HepG2 (cell line): ENCODE results near the gene RTP1. TPM values are rescaled to one million over a fixed set of nuclear protein-coding genes. Genes with fewer than 3 reads are reported as not detected.

Experiments used
- ATAC-seq: fragments of 200-7000 bp; cut with Tn5 transposase; 3 replicates; pipeline ENCODE4 v1.9.1; 2020; ENCODE audit warnings: mild to moderate bottlenecking, moderate library complexity
- BruUV-seq: library from RNA; stranded (reverse); fragments of 400-500 nt; replicated peaks from 2 replicates; lab custom pipeline; 2021; lab: Mats Ljungman, UMichigan
- CTCF ChIA-PET: fragments of 300-600 bp; formaldehyde crosslinking; extraction: SDS; loops from one replicate; lab custom pipeline; 2021; ENCODE audit warnings: low total read pairs, inconsistent platforms, low intra/inter-chr PET ratio; lab: Yijun Ruan, JAX
- POLR2A ChIA-PET: fragments of 350-600 bp; sonication (Branson Sonifier 250); formaldehyde crosslinking; loops from one replicate; lab custom pipeline; 2020; ENCODE audit warnings: antibody characterized with exemption, inconsistent platforms; lab: Yijun Ruan, JAX
- DNase-seq: peaks from one replicate; pipeline ENCODE4 v3.0.0-alpha.2; 2015; ENCODE audit warnings: low spot score
- FAIRE-seq: peaks from 3 replicates; lab custom pipeline; 2011; peaks lifted over from hg19 to GRCh38; lab: Jason Lieb, UNC
- H2AFZ ChIP-seq: one replicate; pipeline ENCODE4 v1.6.1; 2011; ENCODE audit warnings: low read length, inconsistent platforms
- H3K27ac ChIP-seq: fragments of 300-600 bp; 3 replicates; pipeline ENCODE4 v1.8.0; 2011; ENCODE audit warnings: mixed run types, mild to moderate bottlenecking, mixed read lengths, low read length, inconsistent platforms; ENCODE audit not compliant: insufficient read depth; ENCODE audit errors: extremely low read length
- H3K27me3 ChIP-seq, 2 experiments: fragments of 200-600 bp in 1 of 2; 2 replicates in 1 of 2; 3 replicates in 1 of 2; pipeline versions ENCODE4 v1.6.0 to v1.8.0; 2011; ENCODE audit warnings: low read length in 2 of 2, mild to moderate bottlenecking in 2 of 2, moderate library complexity in 2 of 2, inconsistent platforms in 1 of 2; ENCODE audit not compliant: insufficient read depth in 2 of 2, control insufficient read depth in 1 of 2
- H3K36me3 ChIP-seq, 2 experiments: fragments of 200-600 bp in 1 of 2; replicated peaks in 1 of 2; 2 replicates in 1 of 2; 3 replicates in 1 of 2; pipeline versions ENCODE4 v1.5.1 to v1.8.0; 2011; ENCODE audit warnings: low read length in 2 of 2, inconsistent platforms in 1 of 2; ENCODE audit not compliant: insufficient read depth in 2 of 2, control insufficient read depth in 1 of 2
- H3K4me1 ChIP-seq: 2 replicates; pipeline ENCODE4 v1.5.1; 2012; ENCODE audit warnings: low read length, inconsistent platforms; ENCODE audit not compliant: insufficient read depth
- H3K4me2 ChIP-seq: 2 replicates; pipeline ENCODE4 v1.6.0; 2011; ENCODE audit warnings: low read depth, low read length, inconsistent platforms
- H3K4me3 ChIP-seq, 3 experiments: fragments of 200-600 bp in 1 of 3; sonication (generic), shearing (Covaris generic) in 1 of 3; replicated peaks in 1 of 3; 2 replicates each; pipeline ENCODE4 v1.5.1; 2011 to 2016; ENCODE audit warnings: low read length in 3 of 3, inconsistent platforms in 2 of 3, low read depth in 2 of 3, mild to moderate bottlenecking in 2 of 3, control low read depth in 1 of 3, mixed read lengths in 1 of 3; ENCODE audit not compliant: insufficient read depth in 1 of 3
- H3K79me2 ChIP-seq: one replicate; pipeline ENCODE4 v1.6.1; 2011; ENCODE audit warnings: low read length, inconsistent platforms; ENCODE audit not compliant: insufficient read depth
- H3K9ac ChIP-seq: 2 replicates; pipeline ENCODE4 v1.6.0; 2011; ENCODE audit warnings: mild to moderate bottlenecking, low read depth, low read length, inconsistent platforms; ENCODE audit not compliant: insufficient read depth
- H3K9me3 ChIP-seq: 2 replicates; pipeline ENCODE4 v1.5.1; 2012; ENCODE audit warnings: mild to moderate bottlenecking, low read length
- H4K20me1 ChIP-seq: 2 replicates; pipeline ENCODE4 v1.6.0; 2011; ENCODE audit warnings: inconsistent platforms, mild to moderate bottlenecking, low read length, moderate library complexity; ENCODE audit not compliant: insufficient read depth
- ARHGAP35 ChIP-seq: sonication (generic); formaldehyde crosslinking; IDR thresholded peaks from 2 replicates; pipeline ENCODE4 v1.9.0; 2022; ENCODE audit warnings: mild to moderate bottlenecking, inconsistent platforms, moderate library complexity, missing genetic modification reagents, borderline replicate concordance
- BRCA1 ChIP-seq: sonication (generic); formaldehyde crosslinking; IDR thresholded peaks from 2 replicates; pipeline ENCODE4 v1.4.0; 2020; ENCODE audit warnings: missing genetic modification reagents
- DPF2 ChIP-seq: sonication (generic); formaldehyde crosslinking; IDR thresholded peaks from 2 replicates; pipeline ENCODE4 v1.4.0; 2020; ENCODE audit warnings: mild to moderate bottlenecking, low read depth, missing genetic modification reagents, borderline replicate concordance
- ETV5 ChIP-seq: IDR thresholded peaks from 2 replicates; pipeline ENCODE4 v1.6.1; 2018; ENCODE audit warnings: missing biosample characterization, missing genetic modification reagents, inconsistent platforms, borderline replicate concordance
- FOXM1 ChIP-seq: sonication (generic); formaldehyde crosslinking; IDR thresholded peaks from 2 replicates; pipeline ENCODE4 v1.5.0; 2020; ENCODE audit warnings: missing genetic modification reagents
- GFI1 ChIP-seq: sonication (generic); formaldehyde crosslinking; IDR thresholded peaks from 2 replicates; pipeline ENCODE4 v1.5.0; 2020; ENCODE audit warnings: missing genetic modification reagents, mild to moderate bottlenecking, borderline replicate concordance
- KDM2A ChIP-seq: sonication (generic); formaldehyde crosslinking; IDR thresholded peaks from 2 replicates; pipeline ENCODE4 v1.4.0; 2020; ENCODE audit warnings: low read depth, missing genetic modification reagents, borderline replicate concordance
- SAFB2 ChIP-seq: sonication (generic); formaldehyde crosslinking; IDR thresholded peaks from 2 replicates; pipeline ENCODE4 v1.5.1; 2020; ENCODE audit warnings: missing genetic modification reagents, low read depth, mild to moderate bottlenecking, borderline replicate concordance
- SETDB1 ChIP-seq: sonication (generic); formaldehyde crosslinking; IDR thresholded peaks from 2 replicates; pipeline ENCODE4 v1.5.1; 2020; ENCODE audit warnings: missing genetic modification reagents, mild to moderate bottlenecking, borderline replicate concordance
- TBX2 ChIP-seq: sonication (generic); formaldehyde crosslinking; IDR thresholded peaks from 2 replicates; pipeline ENCODE4 v1.5.0; 2020; ENCODE audit warnings: missing genetic modification reagents, mild to moderate bottlenecking, borderline replicate concordance
- ZNF550 ChIP-seq: sonication (generic); formaldehyde crosslinking; IDR thresholded peaks from 2 replicates; pipeline ENCODE4 v1.4.0; 2020; ENCODE audit warnings: mild to moderate bottlenecking, missing genetic modification reagents, borderline replicate concordance
- ZNF577 ChIP-seq: sonication (generic); formaldehyde crosslinking; IDR thresholded peaks from 2 replicates; pipeline ENCODE4 v1.4.0; 2020; ENCODE audit warnings: mild to moderate bottlenecking, low read depth, missing genetic modification reagents, borderline replicate concordance
- ZNF616 ChIP-seq: sonication (generic); formaldehyde crosslinking; IDR thresholded peaks from 2 replicates; pipeline ENCODE4 v1.5.0; 2020; ENCODE audit warnings: low read depth, mild to moderate bottlenecking, missing genetic modification reagents
- ZNF792 ChIP-seq: IDR thresholded peaks from 2 replicates; pipeline ENCODE4 v1.6.1; 2016
- WGBS: methylation state at CpG from one replicate; pipeline ENCODE4 v1.1.6; 2017; ENCODE audit warnings: low lambda C conversion rate; 5-methylcytosine and 5-hydroxymethylcytosine counted together
- in situ Hi-C: cut with HindIII; loops from 2 replicates; pipeline ENCODE4 v1.10.0; 2017; ENCODE audit warnings: low pct_unique_long_range_greater_than_20kb; ENCODE audit not compliant: extremely low pct_ligation_motif_present
- intact Hi-C: fragments of 100-400 bp; cut with micrococcal nuclease; formaldehyde crosslinking; loops from one replicate; pipeline ENCODE4 v1.10.0; 2022; ENCODE audit not compliant: unreplicated experiment
- polyA plus RNA-seq, 8 experiments: library from polyadenylated mRNA; depleted of rRNA in 3 of 8; stranded (reverse) in 7 of 8; unstranded in 1 of 8; fragments of >200 nt; fragmentation: Illumina TruSeq in 4 of 8; extraction: Trizol in 4 of 8; gene quantifications; 2 replicates each; pipeline versions ENCODE4 v1.2.1 to v1.2.3, GENCODE V29; 2011 to 2016; ENCODE audit warnings: low read depth in 4 of 8, missing spikeins in 1 of 8, mixed read lengths in 1 of 8; ENCODE audit not compliant: insufficient read depth in 1 of 8
- total RNA-seq, 5 experiments: library from RNA; depleted of rRNA; stranded (reverse); fragments of >200 nt; fragmentation: Illumina TruSeq; extraction: Trizol; gene quantifications; 2 replicates each; pipeline ENCODE4 v1.2.3, GENCODE V29; 2016; ENCODE audit warnings: low read depth in 1 of 5
- TF ChIP-seq, protein P1 (sequence below): sonication (generic); formaldehyde crosslinking; IDR thresholded peaks from 2 replicates; pipeline ENCODE4 v1.4.0; 2020; ENCODE audit warnings: missing genetic modification reagents
- TF ChIP-seq, protein P2 (sequence below): sonication (generic); formaldehyde crosslinking; IDR thresholded peaks from 2 replicates; pipeline ENCODE4 v1.5.1; 2020; ENCODE audit warnings: missing genetic modification reagents, mild to moderate bottlenecking, borderline replicate concordance

RTP1 gene
- total and polyA plus RNA-seq, 2 of the 13 experiments (the other 11 are each of a cell fraction or from before 2014, with no cell fraction given) = not detected

DNA sequence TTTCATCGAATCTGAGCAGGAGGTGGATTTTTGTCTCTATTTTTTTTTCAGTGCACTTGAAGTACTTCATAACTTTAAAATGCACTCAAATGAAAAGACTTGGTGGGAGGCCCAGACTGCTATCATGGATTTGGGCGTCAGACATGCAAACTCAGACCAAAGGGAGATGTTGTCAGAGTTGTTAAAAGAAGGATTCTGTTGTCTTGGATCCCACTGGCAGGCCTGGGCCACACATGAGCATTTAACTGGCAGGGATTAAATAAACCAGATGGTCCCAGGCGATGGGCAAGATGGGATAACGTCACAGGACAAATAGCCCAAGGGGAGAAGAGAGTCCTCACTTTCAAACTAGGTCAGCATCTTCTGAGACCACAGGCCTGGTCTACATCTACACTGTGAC, 15.4 kb downstream of the RTP1 start:
- no peaks in the 10 kb centered on the region for H4K20me1 ChIP-seq
- H2AFZ ChIP-seq = no peak overlapping the region
- no peak for FAIRE-seq
- H3K79me2 ChIP-seq = no peaks in the 10 kb centered on the region
- H3K27ac ChIP-seq = no peak overlapping the region
- H3K4me3 ChIP-seq = no peak overlapping the region
- in situ Hi-C loops = no loop called here
- no peak overlapping the region for H3K4me2 ChIP-seq
- no peak for TF ChIP-seq ZNF550
- TF ChIP-seq TBX2 (CRISPR knock-in tag) = no peak
- TF ChIP-seq ZNF616 (CRISPR knock-in tag) = no peak
- no peak for TF ChIP-seq KDM2A (CRISPR knock-in tag)
- TF ChIP-seq ZNF792 (CRISPR knock-in tag) = no peak
- TF ChIP-seq, all 625 proteins: peak for 0
- ATAC-seq (no peak), DNase-seq (no peak)
- ChIA-PET POLR2A (no interaction called here), CTCF (no interaction called here)
- Histone ChIP-seq H3K9me3 (no peaks in the 10 kb centered on the region), H3K36me3 (no peaks in the 10 kb centered on the region), H3K27me3 (peaks cover 1 to 3% of the 10 kb centered on the region in 2 experiments; a peak in 1 of 5 replicates), H3K9ac (no peak overlapping the region), H3K4me1 (peaks cover 9% of the 10 kb centered on the region)
- 18% methylated on average over 4 of the region's 4 CpGs for WGBS
- no TSS peak for BruUV-seq
- intact Hi-C loops = no loop called here

DNA sequence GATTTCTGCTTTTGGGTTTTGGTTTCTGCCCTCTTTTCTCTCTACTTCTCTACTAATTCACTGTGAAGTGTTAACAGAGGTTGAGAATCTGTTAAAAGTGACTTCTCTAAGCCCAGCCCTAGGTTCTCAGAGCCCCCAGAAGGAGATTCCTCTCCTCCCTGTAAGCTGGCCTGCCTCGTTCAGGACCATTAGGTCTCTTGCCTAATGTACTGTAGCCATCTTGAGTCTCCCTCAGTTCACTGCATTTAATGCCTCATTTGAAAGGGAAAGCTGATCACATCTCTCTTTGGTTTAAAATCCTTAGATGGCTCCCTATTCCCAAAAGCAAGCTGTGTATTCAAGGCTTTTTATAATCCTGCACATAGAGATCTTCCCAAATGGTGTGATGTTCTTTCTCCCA, 16.3 kb downstream of the RTP1 start:
- FAIRE-seq (no peak), DNase-seq (no peak), ATAC-seq (no peak)
- H3K4me3 ChIP-seq = no peak overlapping the region
- in situ Hi-C loops (no loop called here), intact Hi-C loops (no loop called here)
- no peaks in the 10 kb centered on the region for H3K36me3 ChIP-seq
- 0% methylated on average over 1 of the region's 1 CpG for WGBS
- no peaks in the 10 kb centered on the region for H3K9me3 ChIP-seq
- no peak overlapping the region for H3K27ac ChIP-seq
- H4K20me1 ChIP-seq = no peaks in the 10 kb centered on the region
- peaks cover 9% of the 10 kb centered on the region for H3K4me1 ChIP-seq
- no peak overlapping the region for H3K9ac ChIP-seq
- no peaks in the 10 kb centered on the region for H3K79me2 ChIP-seq
- peaks cover 1 to 3% of the 10 kb centered on the region in 2 experiments; a peak in 2 of 5 replicates for H3K27me3 ChIP-seq
- H3K4me2 ChIP-seq = no peak overlapping the region
- no TSS peak for BruUV-seq
- ChIA-PET CTCF (no interaction called here), POLR2A (no interaction called here)
- H2AFZ ChIP-seq = no peak overlapping the region
- no peak for TF ChIP-seq SETDB1 (CRISPR knock-in tag)
- no peak for TF ChIP-seq DPF2
- TF ChIP-seq GFI1 (CRISPR knock-in tag) = no peak
- TF ChIP-seq, protein P1, sequence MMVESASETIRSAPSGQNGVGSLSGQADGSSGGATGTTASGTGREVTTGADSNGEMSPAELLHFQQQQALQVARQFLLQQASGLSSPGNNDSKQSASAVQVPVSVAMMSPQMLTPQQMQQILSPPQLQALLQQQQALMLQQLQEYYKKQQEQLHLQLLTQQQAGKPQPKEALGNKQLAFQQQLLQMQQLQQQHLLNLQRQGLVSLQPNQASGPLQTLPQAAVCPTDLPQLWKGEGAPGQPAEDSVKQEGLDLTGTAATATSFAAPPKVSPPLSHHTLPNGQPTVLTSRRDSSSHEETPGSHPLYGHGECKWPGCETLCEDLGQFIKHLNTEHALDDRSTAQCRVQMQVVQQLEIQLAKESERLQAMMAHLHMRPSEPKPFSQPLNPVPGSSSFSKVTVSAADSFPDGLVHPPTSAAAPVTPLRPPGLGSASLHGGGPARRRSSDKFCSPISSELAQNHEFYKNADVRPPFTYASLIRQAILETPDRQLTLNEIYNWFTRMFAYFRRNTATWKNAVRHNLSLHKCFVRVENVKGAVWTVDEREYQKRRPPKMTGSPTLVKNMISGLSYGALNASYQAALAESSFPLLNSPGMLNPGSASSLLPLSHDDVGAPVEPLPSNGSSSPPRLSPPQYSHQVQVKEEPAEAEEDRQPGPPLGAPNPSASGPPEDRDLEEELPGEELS = no peak
- no peak for TF ChIP-seq ZNF577
- TF ChIP-seq, protein P2, sequence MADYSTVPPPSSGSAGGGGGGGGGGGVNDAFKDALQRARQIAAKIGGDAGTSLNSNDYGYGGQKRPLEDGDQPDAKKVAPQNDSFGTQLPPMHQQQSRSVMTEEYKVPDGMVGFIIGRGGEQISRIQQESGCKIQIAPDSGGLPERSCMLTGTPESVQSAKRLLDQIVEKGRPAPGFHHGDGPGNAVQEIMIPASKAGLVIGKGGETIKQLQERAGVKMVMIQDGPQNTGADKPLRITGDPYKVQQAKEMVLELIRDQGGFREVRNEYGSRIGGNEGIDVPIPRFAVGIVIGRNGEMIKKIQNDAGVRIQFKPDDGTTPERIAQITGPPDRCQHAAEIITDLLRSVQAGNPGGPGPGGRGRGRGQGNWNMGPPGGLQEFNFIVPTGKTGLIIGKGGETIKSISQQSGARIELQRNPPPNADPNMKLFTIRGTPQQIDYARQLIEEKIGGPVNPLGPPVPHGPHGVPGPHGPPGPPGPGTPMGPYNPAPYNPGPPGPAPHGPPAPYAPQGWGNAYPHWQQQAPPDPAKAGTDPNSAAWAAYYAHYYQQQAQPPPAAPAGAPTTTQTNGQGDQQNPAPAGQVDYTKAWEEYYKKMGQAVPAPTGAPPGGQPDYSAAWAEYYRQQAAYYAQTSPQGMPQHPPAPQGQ = no peak
- no peak for TF ChIP-seq SAFB2 (CRISPR knock-in tag)
- TF ChIP-seq ARHGAP35 (CRISPR knock-in tag) = no peak
- TF ChIP-seq ETV5 (CRISPR knock-in tag) = no peak
- no peak for TF ChIP-seq FOXM1 (CRISPR knock-in tag)
- TF ChIP-seq BRCA1 (CRISPR knock-in tag) = no peak
